DND-41 (cell line): ENCODE data around the gene TSHZ2.

ENCODE experiments used
- ATAC-seq: fragments of 200-7000 bp; cut with Tn5 transposase; 3 replicates; pipeline ENCODE4 v1.9.1; 2021; ENCODE audit warnings: low read depth; ENCODE audit not compliant: insufficient read depth
- DNase-seq: peaks from one replicate; pipeline ENCODE4 v3.0.0-alpha.2; 2020
- H2AFZ ChIP-seq: 2 replicates; pipeline ENCODE4 v1.6.0; 2012; ENCODE audit warnings: low read depth, low read length
- H3K27ac ChIP-seq: 2 replicates; pipeline ENCODE4 v1.5.1; 2012; ENCODE audit warnings: low read length, inconsistent platforms
- H3K27me3 ChIP-seq: fragments of 200-600 bp; sonication (generic); 2 replicates; pipeline ENCODE4 v1.6.0; 2012; ENCODE audit warnings: low read length, mild to moderate bottlenecking, inconsistent platforms; ENCODE audit not compliant: insufficient read depth, poor library complexity
- H3K36me3 ChIP-seq: 2 replicates; pipeline ENCODE4 v1.5.1; 2012; ENCODE audit warnings: low read length, inconsistent platforms; ENCODE audit not compliant: insufficient read depth
- H3K4me1 ChIP-seq: 2 replicates; pipeline ENCODE4 v1.5.1; 2012; ENCODE audit warnings: mild to moderate bottlenecking, low read length; ENCODE audit not compliant: insufficient read depth
- H3K4me2 ChIP-seq: 2 replicates; pipeline ENCODE4 v1.6.0; 2012; ENCODE audit warnings: mild to moderate bottlenecking, moderate library complexity, low read length, inconsistent platforms; ENCODE audit not compliant: insufficient read depth
- H3K4me3 ChIP-seq, 2 experiments: fragments of 200-600 bp in 1 of 2; shearing (Covaris generic) in 1 of 2; 2 replicates each; pipeline ENCODE4 v1.5.1; 2012 to 2016; ENCODE audit warnings: inconsistent platforms in 2 of 2, low read length in 2 of 2, mild to moderate bottlenecking in 2 of 2, low read depth in 1 of 2, moderate library complexity in 1 of 2
- H3K79me2 ChIP-seq: 2 replicates; pipeline ENCODE4 v1.6.0; 2012; ENCODE audit warnings: low read length, inconsistent platforms; ENCODE audit not compliant: insufficient read depth
- H3K9ac ChIP-seq: 2 replicates; pipeline ENCODE4 v1.6.0; 2012; ENCODE audit warnings: low read depth, mild to moderate bottlenecking, inconsistent platforms, low read length, moderate library complexity
- H3K9me3 ChIP-seq: 2 replicates; pipeline ENCODE4 v1.5.1; 2012; ENCODE audit warnings: low read length, moderate library complexity, mild to moderate bottlenecking, inconsistent platforms; ENCODE audit not compliant: insufficient read depth, severe bottlenecking
- H4K20me1 ChIP-seq: 2 replicates; pipeline ENCODE4 v1.6.0; 2012; ENCODE audit warnings: low read length; ENCODE audit not compliant: insufficient read depth
- EZH2 ChIP-seq: IDR thresholded peaks from 3 replicates; pipeline ENCODE4 v1.6.1; 2012; ENCODE audit warnings: borderline replicate concordance, low read depth, mild to moderate bottlenecking, moderate library complexity, low read length, inconsistent platforms; ENCODE audit not compliant: severe bottlenecking
- TF ChIP-seq, protein P1 (sequence below): IDR thresholded peaks from 2 replicates; pipeline ENCODE4 v1.5.1; 2012; ENCODE audit warnings: borderline replicate concordance, low read length, moderate library complexity, mild to moderate bottlenecking; ENCODE audit not compliant: poor library complexity, severe bottlenecking; ENCODE audit errors: extremely low read depth

The TSHZ2 gene, protein sequence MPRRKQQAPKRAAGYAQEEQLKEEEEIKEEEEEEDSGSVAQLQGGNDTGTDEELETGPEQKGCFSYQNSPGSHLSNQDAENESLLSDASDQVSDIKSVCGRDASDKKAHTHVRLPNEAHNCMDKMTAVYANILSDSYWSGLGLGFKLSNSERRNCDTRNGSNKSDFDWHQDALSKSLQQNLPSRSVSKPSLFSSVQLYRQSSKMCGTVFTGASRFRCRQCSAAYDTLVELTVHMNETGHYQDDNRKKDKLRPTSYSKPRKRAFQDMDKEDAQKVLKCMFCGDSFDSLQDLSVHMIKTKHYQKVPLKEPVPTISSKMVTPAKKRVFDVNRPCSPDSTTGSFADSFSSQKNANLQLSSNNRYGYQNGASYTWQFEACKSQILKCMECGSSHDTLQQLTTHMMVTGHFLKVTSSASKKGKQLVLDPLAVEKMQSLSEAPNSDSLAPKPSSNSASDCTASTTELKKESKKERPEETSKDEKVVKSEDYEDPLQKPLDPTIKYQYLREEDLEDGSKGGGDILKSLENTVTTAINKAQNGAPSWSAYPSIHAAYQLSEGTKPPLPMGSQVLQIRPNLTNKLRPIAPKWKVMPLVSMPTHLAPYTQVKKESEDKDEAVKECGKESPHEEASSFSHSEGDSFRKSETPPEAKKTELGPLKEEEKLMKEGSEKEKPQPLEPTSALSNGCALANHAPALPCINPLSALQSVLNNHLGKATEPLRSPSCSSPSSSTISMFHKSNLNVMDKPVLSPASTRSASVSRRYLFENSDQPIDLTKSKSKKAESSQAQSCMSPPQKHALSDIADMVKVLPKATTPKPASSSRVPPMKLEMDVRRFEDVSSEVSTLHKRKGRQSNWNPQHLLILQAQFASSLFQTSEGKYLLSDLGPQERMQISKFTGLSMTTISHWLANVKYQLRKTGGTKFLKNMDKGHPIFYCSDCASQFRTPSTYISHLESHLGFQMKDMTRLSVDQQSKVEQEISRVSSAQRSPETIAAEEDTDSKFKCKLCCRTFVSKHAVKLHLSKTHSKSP (N-terminal part only)

GRCh38 chr20:52972190-52972937, at the start of gene TSHZ2:
TSS of gene TSHZ2 (plus strand) at chr20:52972358. CDS start at chr20:52973294, 936 bp downstream.
- H3K27ac ChIP-seq, result no peak within 1 kb of the TSS
- no peaks in the 10 kb centered on the region for H3K4me1 ChIP-seq
- no peak within 1 kb of the TSS for H3K4me2 ChIP-seq
- no peak within 1 kb of the TSS for H3K9ac ChIP-seq
- H2AFZ ChIP-seq, result no peak within 1 kb of the TSS
- TF ChIP-seq, protein P1, sequence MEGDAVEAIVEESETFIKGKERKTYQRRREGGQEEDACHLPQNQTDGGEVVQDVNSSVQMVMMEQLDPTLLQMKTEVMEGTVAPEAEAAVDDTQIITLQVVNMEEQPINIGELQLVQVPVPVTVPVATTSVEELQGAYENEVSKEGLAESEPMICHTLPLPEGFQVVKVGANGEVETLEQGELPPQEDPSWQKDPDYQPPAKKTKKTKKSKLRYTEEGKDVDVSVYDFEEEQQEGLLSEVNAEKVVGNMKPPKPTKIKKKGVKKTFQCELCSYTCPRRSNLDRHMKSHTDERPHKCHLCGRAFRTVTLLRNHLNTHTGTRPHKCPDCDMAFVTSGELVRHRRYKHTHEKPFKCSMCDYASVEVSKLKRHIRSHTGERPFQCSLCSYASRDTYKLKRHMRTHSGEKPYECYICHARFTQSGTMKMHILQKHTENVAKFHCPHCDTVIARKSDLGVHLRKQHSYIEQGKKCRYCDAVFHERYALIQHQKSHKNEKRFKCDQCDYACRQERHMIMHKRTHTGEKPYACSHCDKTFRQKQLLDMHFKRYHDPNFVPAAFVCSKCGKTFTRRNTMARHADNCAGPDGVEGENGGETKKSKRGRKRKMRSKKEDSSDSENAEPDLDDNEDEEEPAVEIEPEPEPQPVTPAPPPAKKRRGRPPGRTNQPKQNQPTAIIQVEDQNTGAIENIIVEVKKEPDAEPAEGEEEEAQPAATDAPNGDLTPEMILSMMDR, result no peak
- TF ChIP-seq EZH2, result no peak
- no peaks in the 10 kb centered on the region for H3K9me3 ChIP-seq
- no peaks in the 10 kb centered on the region for H4K20me1 ChIP-seq
- H3K36me3 ChIP-seq, result no peaks in the 10 kb centered on the region
- no peak within 1 kb of the TSS for H3K4me3 ChIP-seq
- DNase-seq, result no peak
- peaks cover 20% of the 10 kb centered on the region for H3K27me3 ChIP-seq
- H3K79me2 ChIP-seq, result no peaks in the 10 kb centered on the region
- no peak for ATAC-seq

GRCh38 chr20:52922436-52922835, 49.7 kb upstream of the TSHZ2 start:
- no peak for ATAC-seq
- H3K79me2 ChIP-seq, result no peaks in the 10 kb centered on the region
- no peak for TF ChIP-seq EZH2
- TF ChIP-seq, protein P1, result no peak
- no peak overlapping the region for H3K9ac ChIP-seq
- no peak overlapping the region for H2AFZ ChIP-seq
- no peak for DNase-seq
- H3K4me1 ChIP-seq, result no peaks in the 10 kb centered on the region
- H3K9me3 ChIP-seq, result no peaks in the 10 kb centered on the region
- no peaks in the 10 kb centered on the region for H3K36me3 ChIP-seq
- H3K27ac ChIP-seq, result no peak overlapping the region
- H4K20me1 ChIP-seq, result no peaks in the 10 kb centered on the region
- peaks cover 13% of the 10 kb centered on the region for H3K27me3 ChIP-seq
- no peak overlapping the region for H3K4me2 ChIP-seq
- H3K4me3 ChIP-seq, result no peak overlapping the region

- Histone ChIP-seq H3K27ac (no peak overlapping the region), H3K9ac (no peak overlapping the region), H3K4me2 (no peak overlapping the region)
Measured at GRCh38 chr20:52923123-52923937, 48.8 kb upstream of the TSHZ2 start.

More at GRCh38 chr20:52923123-52923937, 48.8 kb upstream of the TSHZ2 start:
- Histone ChIP-seq H3K9me3 (no peaks in the 10 kb centered on the region), H2AFZ (no peak overlapping the region), H3K4me3 (no peak overlapping the region), H3K36me3 (no peaks in the 10 kb centered on the region), H3K27me3 (peaks cover 12% of the 10 kb centered on the region), H4K20me1 (no peaks in the 10 kb centered on the region), H3K79me2 (no peaks in the 10 kb centered on the region), H3K4me1 (no peaks in the 10 kb centered on the region)
- ATAC-seq, result no peak
- no peak for DNase-seq
- TF ChIP-seq, protein P1, result no peak
- no peak for TF ChIP-seq EZH2
